WTC11 (cell line): ENCODE measurements around the gene RABGGTA. TPM values are rescaled to one million over a fixed set of nuclear protein-coding genes. Genes with fewer than 3 reads are reported as not detected.

ENCODE experiments used
- ATAC-seq: fragments of 200-7000 bp; cut with Tn5 transposase; 2 replicates; pipeline ENCODE4 v1.10.0; 2021; ENCODE audit warnings: mild to moderate bottlenecking, moderate library complexity
- CTCF ChIA-PET: fragments of 300-600 bp; sonication (Branson Sonifier 250); formaldehyde crosslinking; loops from one replicate; lab custom pipeline; 2021; ENCODE audit warnings: antibody characterized with exemption; lab: Charles Lee
- POLR2A ChIA-PET: fragments of 350-600 bp; sonication (Branson Sonifier 250); formaldehyde crosslinking; loops from one replicate; lab custom pipeline; 2021; ENCODE audit warnings: antibody characterized with exemption; lab: Charles Lee
- DNase-seq: peaks from one replicate; pipeline ENCODE4 v3.0.0; 2021; ENCODE audit warnings: low spot score
- H3K27ac Mint-ChIP-seq: 2 replicates; pipeline ENCODE4 v1.8.0; 2021; ENCODE audit warnings: mixed read lengths
- H3K27me3 Mint-ChIP-seq: 2 replicates; pipeline ENCODE4 v1.8.0; 2021; ENCODE audit warnings: low read depth, mild to moderate bottlenecking, moderate library complexity, mixed read lengths
- H3K36me3 Mint-ChIP-seq: 2 replicates; pipeline ENCODE4 v1.8.0; 2021; ENCODE audit warnings: mixed read lengths
- H3K4me1 Mint-ChIP-seq: 2 replicates; pipeline ENCODE4 v1.8.0; 2022; ENCODE audit warnings: mixed read lengths
- H3K4me3 Mint-ChIP-seq: 2 replicates; pipeline ENCODE4 v1.8.0; 2021; ENCODE audit warnings: mild to moderate bottlenecking, moderate library complexity, mixed read lengths
- H3K9me3 Mint-ChIP-seq: 2 replicates; pipeline ENCODE4 v1.8.0; 2021; ENCODE audit warnings: mixed read lengths
- ATF6 ChIP-seq: sonication (generic); formaldehyde crosslinking; IDR thresholded peaks from 2 replicates; pipeline ENCODE4 v1.8.1; 2023; ENCODE audit warnings: mild to moderate bottlenecking, missing genetic modification reagents
- E2F4 ChIP-seq: sonication (generic); formaldehyde crosslinking; IDR thresholded peaks from 2 replicates; pipeline ENCODE4 v1.8.1; 2022; ENCODE audit warnings: low read depth, mild to moderate bottlenecking, moderate library complexity, missing genetic modification reagents, borderline replicate concordance
- HMGA2 ChIP-seq: fragments of 250-450 bp; sonication (Bioruptor Pico); IDR thresholded peaks from 2 replicates; pipeline ENCODE4 v1.4.0; 2021; ENCODE audit warnings: mild to moderate bottlenecking, moderate library complexity
- IRF2 ChIP-seq: sonication (generic); formaldehyde crosslinking; IDR thresholded peaks from 2 replicates; pipeline ENCODE4 v1.8.0; 2022; ENCODE audit warnings: low read depth, missing genetic modification reagents, borderline replicate concordance
- NR3C1 ChIP-seq: sonication (generic); formaldehyde crosslinking; conservative IDR thresholded peaks from 2 replicates; pipeline ENCODE4 v1.8.1; 2023; ENCODE audit warnings: low read depth, mild to moderate bottlenecking, missing genetic modification reagents
- PREB ChIP-seq: sonication (generic); formaldehyde crosslinking; IDR thresholded peaks from 2 replicates; pipeline ENCODE4 v1.8.1; 2022; ENCODE audit warnings: mild to moderate bottlenecking, missing genetic modification reagents, moderate library complexity, borderline replicate concordance
- RELA ChIP-seq: sonication (generic); formaldehyde crosslinking; IDR thresholded peaks from 2 replicates; pipeline ENCODE4 v1.8.1; 2022; ENCODE audit warnings: missing genetic modification reagents, mild to moderate bottlenecking, borderline replicate concordance
- SMAD4 ChIP-seq: sonication (generic); formaldehyde crosslinking; IDR thresholded peaks from 2 replicates; pipeline ENCODE4 v1.8.0; 2022; ENCODE audit warnings: mild to moderate bottlenecking, missing genetic modification reagents
- USF1 ChIP-seq: sonication (generic); formaldehyde crosslinking; IDR thresholded peaks from 2 replicates; pipeline ENCODE4 v1.8.0; 2022; ENCODE audit warnings: mild to moderate bottlenecking, missing genetic modification reagents
- ZBTB21 ChIP-seq: sonication (generic); formaldehyde crosslinking; IDR thresholded peaks from 2 replicates; pipeline ENCODE4 v1.8.1; 2023; ENCODE audit warnings: mild to moderate bottlenecking, missing genetic modification reagents, borderline replicate concordance
- ZBTB43 ChIP-seq: sonication (generic); formaldehyde crosslinking; IDR thresholded peaks from 2 replicates; pipeline ENCODE4 v1.8.1; 2023; ENCODE audit warnings: mild to moderate bottlenecking, missing genetic modification reagents
- ZNF263 ChIP-seq: sonication (generic); formaldehyde crosslinking; IDR thresholded peaks from 2 replicates; pipeline ENCODE4 v1.8.1; 2022; ENCODE audit warnings: low read depth, mild to moderate bottlenecking, moderate library complexity, missing genetic modification reagents
- ZNF425 ChIP-seq: fragments of 250-450 bp; sonication (Bioruptor Pico); conservative IDR thresholded peaks from 2 replicates; pipeline ENCODE4 v1.9.0; 2021; ENCODE audit warnings: mild to moderate bottlenecking
- ZNF512 ChIP-seq: sonication (generic); formaldehyde crosslinking; IDR thresholded peaks from 2 replicates; pipeline ENCODE4 v1.8.1; 2022; ENCODE audit warnings: missing genetic modification reagents, borderline replicate concordance
- total RNA-seq: library from RNA; stranded (reverse); gene quantifications from 3 replicates; pipeline ENCODE4 v1.2.3, GENCODE V29; 2021

The RABGGTA gene
- total RNA-seq, 1 experiment from 2014 or later = 27.1 TPM

GRCh38 chr14:24310646-24311604 is 39.5 kb upstream of the RABGGTA start, which contains the start of gene LTB4R:
TSS of gene LTB4R (plus strand) at chr14:24311502. CDS start at chr14:24315652, 4,150 bp downstream.
- peak; percentile 78 for DNase-seq
- ChIA-PET CTCF (interaction anchor here (0.5 to 6.8 kb wide), 17 partner anchors 11 to 196 kb away, joined by 3 to 97 read pairs (median 7); partner anchors contain the start of genes ADCY4, CBLN3, DCAF11 and DHRS1), POLR2A (interaction anchor here (0.9 to 2.0 kb wide), 3 partner anchors 11 to 68 kb away, joined by 3 to 8 read pairs (median 8); partner anchors contain the start of genes DHRS1, NOP9 and TINF2)
- Mint-ChIP-seq H3K27ac (no peak within 1 kb of the TSS), H3K9me3 (no peaks in the 10 kb centered on the region), H3K36me3 (peaks cover 12% of the 10 kb centered on the region), H3K27me3 (peaks cover 44% of the 10 kb centered on the region), H3K4me3 (peak within 1 kb of the TSS; percentile 47), H3K4me1 (peaks cover 15% of the 10 kb centered on the region)
- ATAC-seq = peak; percentile 68
- TF ChIP-seq ZBTB43 (CRISPR knock-in tag) = no peak
- no peak for TF ChIP-seq ZNF263 (CRISPR knock-in tag)
- no peak for TF ChIP-seq PREB (CRISPR knock-in tag)
- no peak for TF ChIP-seq SMAD4 (CRISPR knock-in tag)

- DNase-seq (no peak), ATAC-seq (no peak)
- Mint-ChIP-seq H3K36me3 (peaks cover 19% of the 10 kb centered on the region), H3K4me1 (peaks cover 15% of the 10 kb centered on the region), H3K27me3 (peaks cover 37% of the 10 kb centered on the region), H3K9me3 (no peaks in the 10 kb centered on the region), H3K27ac (no peak overlapping the region), H3K4me3 (peak overlapping the region; percentile 41)
- TF ChIP-seq IRF2 = no peak
- no peak for TF ChIP-seq ZBTB21 (CRISPR knock-in tag)
- CTCF ChIA-PET = interaction anchor here (0.8 to 6.8 kb wide), 14 partner anchors 10 to 132 kb away, joined by 3 to 97 read pairs (median 10); partner anchors contain the start of genes ADCY4, CBLN3, DHRS1 and KHNYN
- POLR2A ChIA-PET = interaction anchor here (0.9 to 2.0 kb wide), 3 partner anchors 10 to 68 kb away, joined by 3 to 8 read pairs (median 8); partner anchors contain the start of genes DHRS1, NOP9 and TINF2
These were observed 38.9 kb upstream of the RABGGTA start for GRCh38 chr14:24310265-24310645.

GRCh38 chr14:24309538-24310264 is 38.3 kb upstream of the RABGGTA start, which contains the start of gene LTB4R2:
TSS of gene LTB4R2 (plus strand) at chr14:24310140. CDS start at chr14:24310665, 525 bp downstream.
- H3K27ac Mint-ChIP-seq = no peak within 1 kb of the TSS
- H3K36me3 Mint-ChIP-seq = peaks cover 25% of the 10 kb centered on the region
- no peak for ATAC-seq
- H3K4me1 Mint-ChIP-seq = peaks cover 15% of the 10 kb centered on the region
- POLR2A ChIA-PET = interaction anchor here (1.8 to 2.0 kb wide), 2 partner anchors 10 to 67 kb away, joined by 8 read pairs; partner anchors contain the start of genes DHRS1, NOP9 and TINF2
- CTCF ChIA-PET = interaction anchor here (1.1 to 6.8 kb wide), 13 partner anchors 10 to 127 kb away, joined by 4 to 97 read pairs (median 10); partner anchors contain the start of genes ADCY4, CBLN3, DHRS1 and KHNYN
- H3K27me3 Mint-ChIP-seq = peaks cover 32% of the 10 kb centered on the region
- no peaks in the 10 kb centered on the region for H3K9me3 Mint-ChIP-seq
- no peak for DNase-seq
- H3K4me3 Mint-ChIP-seq = peak within 1 kb of the TSS; percentile 41
- TF ChIP-seq ATF6 (CRISPR knock-in tag) = no peak
- TF ChIP-seq ZNF425 (CRISPR knock-in tag) = no peak
- TF ChIP-seq HMGA2 = no peak
- no peak for TF ChIP-seq NR3C1 (CRISPR knock-in tag)
- no peak for TF ChIP-seq USF1 (CRISPR knock-in tag)
- TF ChIP-seq E2F4 (CRISPR knock-in tag) = no peak
- no peak for TF ChIP-seq RELA (CRISPR knock-in tag)
- TF ChIP-seq ZNF512 (CRISPR knock-in tag) = no peak
